ENCODE results near the gene RAB4A.

DNA sequence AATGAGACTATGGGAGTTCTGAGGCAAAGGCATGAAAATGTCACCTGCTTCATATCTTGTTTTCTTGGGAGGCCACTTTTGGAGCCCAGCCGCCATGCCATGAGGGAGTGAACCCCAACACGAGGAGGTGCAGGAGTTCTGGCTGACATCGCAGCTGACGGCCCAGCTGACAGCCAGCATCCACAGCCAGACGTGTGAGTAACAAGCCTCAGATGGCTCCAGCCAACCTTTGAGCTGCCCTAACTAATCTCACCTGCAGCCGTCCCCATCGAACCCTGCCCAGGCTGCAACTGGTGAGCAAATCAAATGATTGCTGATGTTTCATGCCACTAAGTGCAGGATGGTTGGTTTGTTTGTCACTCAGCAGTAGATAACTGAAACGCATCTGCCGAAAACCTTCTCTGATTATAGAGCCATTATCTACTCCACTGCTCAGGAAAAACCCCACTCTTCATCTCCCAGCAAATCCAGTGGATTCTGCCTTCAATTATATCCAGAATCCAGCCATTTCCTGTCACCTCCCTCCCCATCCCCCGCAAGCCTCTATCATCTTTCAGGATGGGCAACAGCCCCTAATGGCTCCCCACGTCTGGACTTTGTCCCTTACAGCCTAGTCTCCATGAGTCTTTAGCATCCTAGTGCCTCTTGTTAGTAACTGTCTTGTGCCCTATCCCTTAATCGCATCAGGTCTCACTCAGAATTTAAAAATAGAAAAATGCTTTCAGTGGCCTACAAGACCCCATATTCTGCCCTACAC is 18.5 kb upstream of the RAB4A start:
- TF ChIP-seq MAX (IDR thresholded peaks at IDR 0.05) (no peak), ZBTB7A (IDR thresholded peaks at IDR 0.05; ENCODE audit: low read depth) (no peak), EP300 (IDR thresholded peaks at IDR 0.05; ENCODE audit: borderline replicate concordance) (no peak), TEAD4 (IDR thresholded peaks at IDR 0.05) (no peak), TAF1 (IDR thresholded peaks at IDR 0.05; ENCODE audit: low read depth) (no peak), TCF12 (IDR thresholded peaks at IDR 0.05; ENCODE audit: low read depth) (no peak)
- TF ChIP-seq, protein P1, sequence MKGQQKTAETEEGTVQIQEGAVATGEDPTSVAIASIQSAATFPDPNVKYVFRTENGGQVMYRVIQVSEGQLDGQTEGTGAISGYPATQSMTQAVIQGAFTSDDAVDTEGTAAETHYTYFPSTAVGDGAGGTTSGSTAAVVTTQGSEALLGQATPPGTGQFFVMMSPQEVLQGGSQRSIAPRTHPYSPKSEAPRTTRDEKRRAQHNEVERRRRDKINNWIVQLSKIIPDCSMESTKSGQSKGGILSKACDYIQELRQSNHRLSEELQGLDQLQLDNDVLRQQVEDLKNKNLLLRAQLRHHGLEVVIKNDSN (IDR thresholded peaks at IDR 0.05) = no peak
